Mononuclear cell (primary cell): ENCODE results near the gene MRPS6. TPM values are rescaled to one million over a fixed set of nuclear protein-coding genes. Genes with fewer than 3 reads are reported as not detected.

Source experiments
- H3K27me3 ChIP-seq: 2 replicates; pipeline ENCODE4 v1.6.0; 2011; ENCODE audit warnings: low read length, control low read depth; ENCODE audit not compliant: insufficient read depth
- H3K4me1 ChIP-seq: 2 replicates; pipeline ENCODE4 v1.5.1; 2011; ENCODE audit warnings: mild to moderate bottlenecking, low read length, control low read depth; ENCODE audit not compliant: insufficient read depth
- H3K4me3 ChIP-seq: 2 replicates; pipeline ENCODE4 v1.5.1; 2011; ENCODE audit warnings: mild to moderate bottlenecking, low read length, moderate library complexity
- H3K9me3 ChIP-seq: 2 replicates; pipeline ENCODE4 v1.5.1; 2011; ENCODE audit warnings: low read depth, mild to moderate bottlenecking, control low read depth, low read length
- total RNA-seq: library from RNA; depleted of rRNA; stranded (reverse); fragments of >200 nt; gene quantifications from one replicate; pipeline ENCODE4 v1.2.3, GENCODE V29; 2012

Gene MRPS6
- total RNA-seq, 1 donor, result 5.4 TPM

DNA sequence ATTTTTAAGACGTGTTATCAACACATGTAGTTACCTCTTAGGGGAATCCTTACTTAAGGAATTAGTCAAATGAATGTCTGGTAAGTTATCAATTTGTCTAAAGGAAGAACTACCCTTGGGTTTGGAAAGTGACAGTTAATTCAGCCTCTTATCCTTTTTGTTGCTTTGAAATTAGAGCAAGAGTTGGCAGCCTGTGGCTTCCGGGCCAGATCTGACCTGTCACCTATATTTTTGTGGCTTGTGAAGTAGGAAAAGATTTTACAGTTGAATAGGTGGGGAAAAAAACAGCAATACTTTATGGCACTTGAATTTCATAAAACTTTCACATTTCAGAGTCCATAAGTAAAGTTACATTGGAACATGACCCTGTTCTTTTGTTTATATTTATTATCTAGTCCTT lies 5.5 kb downstream of the MRPS6 start:
- no peaks in the 10 kb centered on the region for H3K27me3 ChIP-seq

GRCh38 chr21:34080710-34081109 lies 7.3 kb downstream of the MRPS6 start:
- Histone ChIP-seq H3K27me3 (no peaks in the 10 kb centered on the region), H3K4me3 (no peak overlapping the region), H3K9me3 (no peaks in the 10 kb centered on the region), H3K4me1 (peaks cover 11% of the 10 kb centered on the region)

More for the DNA sequence above, 5.5 kb downstream of the MRPS6 start:
- Histone ChIP-seq H3K9me3 (no peaks in the 10 kb centered on the region), H3K4me3 (no peak overlapping the region), H3K4me1 (peaks cover 27% of the 10 kb centered on the region)

GRCh38 chr21:34082769-34083168 lies 9.4 kb downstream of the MRPS6 start:
- H3K4me3 ChIP-seq, result no peak overlapping the region
- H3K27me3 ChIP-seq, result no peaks in the 10 kb centered on the region
- H3K4me1 ChIP-seq, result peaks cover 11% of the 10 kb centered on the region
- H3K9me3 ChIP-seq, result no peaks in the 10 kb centered on the region

GRCh38 chr21:34083357-34083756 lies 10.0 kb downstream of the MRPS6 start:
- H3K9me3 ChIP-seq, result no peaks in the 10 kb centered on the region
- no peaks in the 10 kb centered on the region for H3K27me3 ChIP-seq
- H3K4me1 ChIP-seq, result peaks cover 11% of the 10 kb centered on the region
- H3K4me3 ChIP-seq, result no peak overlapping the region

- Histone ChIP-seq H3K27me3 (no peaks in the 10 kb centered on the region), H3K4me3 (no peak overlapping the region), H3K9me3 (no peaks in the 10 kb centered on the region), H3K4me1 (peaks cover 11% of the 10 kb centered on the region)
Observed at GRCh38 chr21:34085129-34085528, 11.8 kb downstream of the MRPS6 start.

DNA sequence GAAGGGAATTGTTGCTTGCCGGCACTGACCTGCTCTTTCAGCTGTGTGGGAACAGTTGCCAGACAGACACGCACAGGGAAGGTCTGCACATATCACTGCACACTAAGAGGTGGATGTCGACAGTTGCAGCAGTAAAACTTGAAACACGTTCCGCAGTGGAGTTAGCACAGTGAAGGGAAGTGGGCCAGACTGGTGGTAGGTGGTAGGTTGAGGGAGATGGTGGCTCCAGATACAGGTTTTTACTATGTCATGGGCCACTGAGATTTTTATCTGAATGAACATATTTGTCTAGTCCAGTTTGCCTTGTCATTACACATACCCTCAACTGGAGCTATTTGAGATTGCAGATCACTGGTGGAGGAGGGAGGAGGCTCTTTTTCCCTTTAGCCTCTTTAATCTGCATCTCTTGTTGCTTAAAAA lies 13.5 kb downstream of the MRPS6 start:
- no peaks in the 10 kb centered on the region for H3K9me3 ChIP-seq
- H3K27me3 ChIP-seq, result no peaks in the 10 kb centered on the region
- peaks cover 17% of the 10 kb centered on the region for H3K4me1 ChIP-seq
- H3K4me3 ChIP-seq, result no peak overlapping the region

GRCh38 chr21:34088752-34089151 lies 15.4 kb downstream of the MRPS6 start:
- Histone ChIP-seq H3K4me3 (no peak overlapping the region), H3K4me1 (peaks cover 26% of the 10 kb centered on the region), H3K9me3 (no peaks in the 10 kb centered on the region), H3K27me3 (no peaks in the 10 kb centered on the region)

- no peaks in the 10 kb centered on the region for H3K27me3 ChIP-seq
- peaks cover 26% of the 10 kb centered on the region for H3K4me1 ChIP-seq
Observed at GRCh38 chr21:34091032-34091431, 17.7 kb downstream of the MRPS6 start.

GRCh38 chr21:34091607-34092006 lies 18.2 kb downstream of the MRPS6 start:
- Histone ChIP-seq H3K27me3 (no peaks in the 10 kb centered on the region), H3K4me1 (peaks cover 28% of the 10 kb centered on the region), H3K4me3 (no peak overlapping the region), H3K9me3 (no peaks in the 10 kb centered on the region)

More at GRCh38 chr21:34091032-34091431, 17.7 kb downstream of the MRPS6 start:
- no peak overlapping the region for H3K4me3 ChIP-seq
- no peaks in the 10 kb centered on the region for H3K9me3 ChIP-seq

DNA sequence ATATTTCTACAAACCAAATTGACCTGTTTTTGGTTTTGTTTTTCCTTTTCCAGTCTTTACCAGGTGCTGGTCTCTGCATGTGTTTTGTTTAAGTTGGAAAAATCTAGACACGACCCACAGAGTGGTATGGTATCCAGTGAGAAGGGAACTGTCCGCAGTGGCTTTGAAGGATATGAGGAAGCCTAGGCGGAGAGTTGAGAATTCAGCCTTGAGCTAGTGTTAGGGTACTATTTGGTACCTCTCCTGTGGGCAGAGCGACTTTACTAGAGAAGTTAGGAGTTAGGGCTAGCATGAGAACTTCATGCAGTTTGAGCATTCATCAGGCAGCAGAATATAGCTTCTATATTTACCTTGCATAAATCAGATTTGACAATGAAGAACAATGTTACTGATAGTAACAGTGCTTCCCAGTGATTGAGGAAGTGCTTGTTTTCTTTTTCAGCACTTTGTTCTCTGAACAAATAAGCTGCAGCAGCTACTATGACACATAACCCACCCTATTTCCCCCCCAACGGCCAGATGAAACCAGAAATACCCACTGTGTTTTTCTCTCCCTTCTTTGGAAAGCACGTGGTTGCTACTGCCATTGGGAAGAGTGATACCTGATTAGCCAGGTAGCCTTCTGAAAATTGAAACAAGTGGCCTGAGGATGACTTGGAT lies 19.0 kb downstream of the MRPS6 start:
- no peaks in the 10 kb centered on the region for H3K9me3 ChIP-seq
- no peak overlapping the region for H3K4me3 ChIP-seq
- peaks cover 21% of the 10 kb centered on the region for H3K4me1 ChIP-seq
- no peaks in the 10 kb centered on the region for H3K27me3 ChIP-seq

GRCh38 chr21:34093083-34093482 lies 19.7 kb downstream of the MRPS6 start:
- no peaks in the 10 kb centered on the region for H3K9me3 ChIP-seq
- H3K27me3 ChIP-seq, result no peaks in the 10 kb centered on the region
- no peak overlapping the region for H3K4me3 ChIP-seq
- H3K4me1 ChIP-seq, result peaks cover 18% of the 10 kb centered on the region

GRCh38 chr21:34094949-34095348 lies 21.6 kb downstream of the MRPS6 start:
- H3K4me1 ChIP-seq, result peaks cover 18% of the 10 kb centered on the region
- no peaks in the 10 kb centered on the region for H3K27me3 ChIP-seq
- H3K9me3 ChIP-seq, result no peaks in the 10 kb centered on the region
- H3K4me3 ChIP-seq, result no peak overlapping the region

DNA sequence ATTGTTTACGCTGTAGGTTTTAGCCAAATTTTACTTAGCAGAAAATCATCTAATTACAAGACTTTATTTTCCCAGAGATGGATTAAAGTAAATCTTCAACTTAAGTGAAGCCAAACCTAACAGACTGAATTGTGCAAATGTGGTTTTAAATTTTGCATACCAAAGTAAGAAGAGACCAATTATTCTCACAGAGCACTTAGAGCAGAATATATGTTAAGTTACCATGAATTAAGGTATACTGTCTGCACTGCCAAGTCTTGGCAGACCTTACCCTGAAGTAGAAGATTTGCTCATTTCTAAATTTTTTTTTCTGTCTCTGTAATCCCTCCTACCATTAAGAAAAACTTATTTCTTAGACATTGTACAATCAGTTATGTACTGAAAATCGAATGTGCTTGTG lies 24.1 kb downstream of the MRPS6 start:
- no peaks in the 10 kb centered on the region for H3K9me3 ChIP-seq
- no peaks in the 10 kb centered on the region for H3K27me3 ChIP-seq
- no peak overlapping the region for H3K4me3 ChIP-seq
- peaks cover 8% of the 10 kb centered on the region for H3K4me1 ChIP-seq

DNA sequence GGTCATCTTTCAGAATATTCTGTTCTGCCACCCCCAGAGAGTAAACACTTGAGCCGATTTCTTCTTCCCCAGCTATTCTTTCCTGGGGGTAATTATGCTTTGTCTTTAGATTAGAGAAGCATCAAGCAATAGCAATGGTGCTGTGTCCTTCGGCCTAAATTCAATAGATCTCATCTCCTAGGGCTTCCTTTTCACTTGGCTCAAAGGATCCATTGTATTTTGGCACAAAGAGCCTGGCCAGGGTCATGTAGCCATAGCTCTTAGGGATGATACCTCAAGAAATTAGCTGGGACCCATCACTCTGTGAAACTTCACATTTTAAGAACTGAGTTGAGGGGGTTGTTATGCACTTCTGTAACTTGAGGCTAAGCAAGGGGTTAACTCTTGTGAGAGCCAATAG lies 27.0 kb downstream of the MRPS6 start:
- peaks cover 4% of the 10 kb centered on the region for H3K4me1 ChIP-seq
- H3K4me3 ChIP-seq, result no peak overlapping the region
- H3K27me3 ChIP-seq, result no peaks in the 10 kb centered on the region
- H3K9me3 ChIP-seq, result no peaks in the 10 kb centered on the region

GRCh38 chr21:34100790-34101189 lies 27.4 kb downstream of the MRPS6 start:
- H3K27me3 ChIP-seq, result no peaks in the 10 kb centered on the region
- H3K4me1 ChIP-seq, result peaks cover 4% of the 10 kb centered on the region
- H3K4me3 ChIP-seq, result no peak overlapping the region
- H3K9me3 ChIP-seq, result no peaks in the 10 kb centered on the region

DNA sequence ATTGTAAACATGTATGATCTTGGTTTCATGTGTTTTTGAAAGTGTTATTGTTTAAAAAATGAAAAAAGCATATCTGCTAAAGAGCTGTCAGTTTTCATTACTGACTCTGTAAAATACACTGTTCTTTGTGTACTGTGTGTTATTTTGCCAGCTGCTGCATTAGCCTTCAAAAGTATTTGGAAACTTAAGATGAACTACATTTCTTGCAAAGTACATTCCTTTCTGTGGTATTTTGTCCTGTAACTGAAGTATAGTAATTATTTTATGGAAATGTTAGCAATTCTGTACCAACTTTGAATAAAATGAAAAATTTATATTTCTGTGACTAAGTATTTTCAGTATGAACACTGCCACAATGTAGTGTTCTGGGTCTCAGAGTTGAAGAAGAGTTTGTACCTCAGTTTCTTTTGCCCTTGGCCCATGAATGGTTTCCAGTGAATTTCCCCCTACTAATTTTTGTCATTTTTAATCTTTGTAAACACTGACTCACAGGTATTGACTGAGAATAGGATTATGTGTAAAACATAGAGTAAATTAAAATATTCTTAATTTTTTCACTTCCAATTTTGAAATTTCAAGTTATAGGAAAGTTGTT lies 32.7 kb downstream of the MRPS6 start:
- H3K9me3 ChIP-seq, result no peaks in the 10 kb centered on the region
- no peaks in the 10 kb centered on the region for H3K27me3 ChIP-seq
- no peak overlapping the region for H3K4me3 ChIP-seq
- no peaks in the 10 kb centered on the region for H3K4me1 ChIP-seq
